Left renal cortex interstitium (tissue), 4 donors: Measurements from ENCODE around the gene CHKB. TPM values are rescaled to one million over a fixed set of nuclear protein-coding genes. Genes with fewer than 3 reads are reported as not detected.
"Not testable (repeated sequence)": the region's sequence is repeated elsewhere in the genome, so short reads cannot be mapped to it uniquely, and the experiment has no call there.

Source experiments
- DNase-seq, 4 donors: peaks; one replicate each; pipeline ENCODE4 v3.0.0-alpha.2; 2013; ENCODE audit warnings: low read depth in 4 of 4, low spot score in 2 of 4, missing footprints in 1 of 4
- polyA plus RNA-seq, 4 donors: library from polyadenylated mRNA; unstranded; fragments of 120-200 nt; gene quantifications; one replicate each; pipeline ENCODE4 v1.2.1, GENCODE V29; 2013; ENCODE audit not compliant: insufficient read length in 4 of 4

Gene CHKB
- polyA plus RNA-seq, 4 donors, result 66.8 to 105 (median 86.1) TPM

DNA sequence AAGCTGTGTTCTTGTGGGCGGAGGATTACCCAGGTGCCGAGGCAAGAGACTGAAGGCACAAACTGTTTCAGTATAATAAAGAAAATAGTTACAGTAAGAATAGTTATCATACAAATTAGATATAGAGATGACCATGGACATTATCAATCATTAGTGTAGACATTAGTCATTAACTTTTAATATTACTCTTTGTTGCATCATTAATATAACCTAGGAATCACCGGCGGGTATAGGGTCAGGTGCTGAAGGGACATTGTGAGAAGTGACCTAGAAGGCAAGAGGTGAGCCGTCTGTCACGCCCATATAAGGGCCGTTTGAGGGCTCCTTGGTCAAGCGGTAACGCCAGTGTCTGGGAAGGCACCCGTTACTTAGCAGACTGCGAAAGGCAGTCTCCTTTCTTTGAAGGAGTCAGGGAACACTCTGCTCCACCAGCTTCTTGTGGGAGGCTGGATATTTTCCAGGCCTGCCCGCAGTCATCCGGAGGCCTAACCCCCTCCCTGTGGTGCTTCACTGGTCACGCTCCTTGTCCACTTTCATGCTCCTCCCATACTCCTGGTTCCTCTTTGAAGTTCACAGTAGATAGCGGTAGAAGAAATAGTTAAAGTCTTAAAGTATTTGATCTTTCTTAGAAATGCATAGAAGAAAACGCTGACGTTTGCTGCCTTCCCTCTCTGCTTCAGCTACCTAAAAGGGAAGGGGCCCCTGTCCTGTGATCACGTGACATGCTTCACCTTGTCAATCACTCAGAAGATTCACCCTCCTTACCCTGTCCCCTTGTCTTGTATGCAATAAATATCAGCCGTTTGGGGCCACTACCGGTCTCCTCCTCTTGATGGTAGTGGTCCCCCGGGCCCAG lies 48.6 kb downstream of the CHKB start:
- not testable (repeated sequence) for DNase-seq

DNA sequence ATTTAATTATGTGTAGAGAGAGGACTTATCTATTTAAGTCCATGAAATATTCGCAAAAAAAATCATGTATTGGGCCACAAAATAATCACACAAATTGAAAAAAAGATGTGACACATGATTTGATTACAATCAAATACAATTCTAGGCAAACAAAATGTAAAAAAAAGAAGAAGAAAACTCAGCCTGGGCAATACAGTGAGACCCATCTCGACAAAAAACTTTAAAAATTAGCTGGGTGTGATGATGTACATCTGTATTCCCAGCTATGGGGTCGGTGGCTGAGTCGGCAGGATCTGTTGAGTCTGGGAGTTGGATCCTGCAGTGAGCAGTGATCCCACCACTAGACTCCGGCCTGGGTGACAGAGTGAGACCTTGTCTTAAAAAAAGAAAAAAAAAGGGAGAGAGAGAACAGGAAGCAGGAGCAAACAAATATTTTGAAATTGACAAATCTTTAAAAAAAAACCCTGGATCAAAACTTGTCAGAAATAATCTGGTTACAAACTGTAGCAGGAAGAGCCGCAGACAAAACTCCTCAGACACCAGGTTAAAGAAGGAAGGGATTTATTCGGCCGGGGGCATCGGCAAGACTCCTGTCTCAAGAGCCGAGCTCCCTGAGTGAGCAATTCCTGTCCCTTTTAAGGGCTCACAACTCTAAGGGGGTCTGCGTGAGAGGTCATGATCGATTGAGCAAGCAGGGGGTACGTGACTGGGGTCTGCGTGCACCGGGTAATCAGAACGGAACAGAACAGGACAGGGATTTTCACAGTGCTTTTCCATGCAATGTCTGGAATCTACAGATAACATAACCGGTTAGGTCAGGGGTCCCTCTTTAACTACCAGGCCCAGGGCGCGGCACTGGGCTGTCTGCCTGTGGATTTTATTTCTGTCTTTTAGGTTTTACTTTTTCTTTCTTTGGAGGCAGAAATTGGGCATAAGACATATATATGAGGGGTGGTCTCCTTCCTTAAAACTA lies 49.5 kb downstream of the CHKB start:
- no peak for DNase-seq

DNA sequence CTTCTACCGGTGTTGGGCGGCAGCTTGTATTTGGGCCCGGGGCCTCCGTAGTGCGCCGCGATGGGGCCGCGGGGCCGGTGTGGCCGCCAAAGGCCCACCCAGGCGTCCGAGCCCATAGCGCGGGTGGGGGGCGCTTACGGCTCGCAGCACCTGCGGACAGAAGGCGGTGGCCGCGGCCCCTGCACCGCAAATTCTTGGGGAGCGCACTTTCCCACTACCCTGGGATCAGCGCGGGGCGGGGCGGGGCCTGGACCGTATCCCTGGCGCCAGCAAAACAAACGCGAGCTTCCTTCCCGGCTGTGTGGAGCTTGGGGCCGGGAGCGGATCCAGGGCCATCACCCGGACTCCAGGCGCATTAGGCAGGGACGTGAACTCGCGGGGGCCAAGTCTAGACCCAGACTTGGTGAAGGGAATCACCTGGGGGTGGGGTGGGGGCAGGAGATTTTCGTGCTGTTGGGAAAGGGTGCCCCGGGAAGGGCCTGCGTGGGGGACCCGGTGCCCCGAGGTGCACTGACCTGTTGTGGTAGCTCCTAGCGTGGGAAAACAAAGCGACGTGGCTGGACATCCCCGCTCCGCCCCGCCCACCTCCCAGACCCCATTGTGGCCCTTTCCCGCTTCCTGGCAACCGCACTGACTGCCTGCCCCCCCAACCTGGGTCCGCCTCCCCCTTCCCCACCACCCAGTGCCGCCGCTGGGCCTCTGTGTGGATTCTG lies 50.5 kb downstream of the CHKB start:
- DNase-seq, result no peak

DNA sequence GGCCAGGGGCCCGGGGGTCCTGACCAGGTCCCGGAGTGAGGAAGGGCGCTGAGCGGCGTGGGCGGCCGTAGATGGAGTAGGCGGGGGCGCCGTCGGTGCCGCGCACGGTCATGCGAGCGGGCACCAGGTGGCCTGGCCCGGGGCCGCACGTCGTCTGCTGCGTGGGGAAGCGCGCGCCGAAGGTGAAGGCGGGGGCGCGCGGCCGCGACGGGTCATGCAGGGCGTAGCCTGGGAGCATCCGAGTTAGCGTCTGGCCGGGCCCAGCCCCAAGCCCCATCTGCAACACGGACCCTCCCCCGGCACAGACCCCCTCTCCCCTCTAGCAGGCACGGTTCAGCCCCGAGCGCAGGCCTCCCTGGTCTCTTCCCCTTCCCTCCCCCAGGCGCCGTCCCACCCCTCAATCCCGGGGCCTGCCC lies 51.1 kb downstream of the CHKB start:
- DNase-seq, result no peak

DNA sequence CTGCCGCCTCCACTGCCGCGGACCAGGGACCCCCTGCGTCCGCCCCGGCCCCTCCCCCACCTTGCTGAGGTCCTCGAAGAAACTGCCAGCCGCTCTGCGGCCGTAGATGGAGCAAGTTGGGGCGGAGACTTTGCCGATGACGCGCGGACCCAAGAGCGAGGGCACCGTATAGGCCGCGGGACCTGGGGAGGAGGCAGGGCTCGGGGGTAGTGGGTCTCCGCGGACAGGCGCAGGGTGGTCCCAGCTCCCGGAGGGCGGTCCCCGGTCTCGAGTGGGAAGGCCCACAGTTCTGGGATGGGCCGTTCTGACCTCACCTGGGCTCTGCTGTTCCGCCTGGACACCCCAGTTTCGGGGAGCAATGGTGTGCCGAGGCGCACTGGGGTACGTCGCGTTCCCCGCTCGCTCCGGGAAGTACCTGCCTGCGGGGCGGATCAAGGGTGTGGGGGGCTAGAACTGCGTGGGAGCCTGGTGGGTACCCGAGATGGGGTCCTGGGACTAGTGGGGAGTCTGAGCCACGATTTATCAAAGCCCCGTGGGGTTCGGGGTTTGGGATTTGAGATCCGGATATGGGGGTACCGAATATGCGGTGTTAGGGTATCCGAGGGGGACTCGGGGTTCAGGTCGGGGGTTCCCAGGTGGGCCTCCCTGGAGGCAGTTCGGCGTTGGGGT lies 51.6 kb downstream of the CHKB start:
- DNase-seq, result no peak

DNA sequence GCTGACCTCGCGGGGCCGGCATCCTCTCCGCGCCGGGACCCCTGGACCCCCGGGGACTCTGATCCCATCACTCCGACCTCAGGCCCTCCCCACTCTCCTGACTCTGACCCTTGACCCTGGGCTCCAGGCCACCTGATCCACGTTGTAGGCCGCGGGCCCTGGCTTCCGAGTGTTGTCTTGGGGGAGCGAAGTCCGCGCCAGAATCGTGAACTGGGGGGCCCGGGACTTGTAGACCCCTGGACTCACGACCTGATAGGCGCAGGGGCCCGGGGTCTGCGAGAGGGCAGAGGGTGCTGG lies 52.1 kb downstream of the CHKB start:
- DNase-seq, result no peak

DNA sequence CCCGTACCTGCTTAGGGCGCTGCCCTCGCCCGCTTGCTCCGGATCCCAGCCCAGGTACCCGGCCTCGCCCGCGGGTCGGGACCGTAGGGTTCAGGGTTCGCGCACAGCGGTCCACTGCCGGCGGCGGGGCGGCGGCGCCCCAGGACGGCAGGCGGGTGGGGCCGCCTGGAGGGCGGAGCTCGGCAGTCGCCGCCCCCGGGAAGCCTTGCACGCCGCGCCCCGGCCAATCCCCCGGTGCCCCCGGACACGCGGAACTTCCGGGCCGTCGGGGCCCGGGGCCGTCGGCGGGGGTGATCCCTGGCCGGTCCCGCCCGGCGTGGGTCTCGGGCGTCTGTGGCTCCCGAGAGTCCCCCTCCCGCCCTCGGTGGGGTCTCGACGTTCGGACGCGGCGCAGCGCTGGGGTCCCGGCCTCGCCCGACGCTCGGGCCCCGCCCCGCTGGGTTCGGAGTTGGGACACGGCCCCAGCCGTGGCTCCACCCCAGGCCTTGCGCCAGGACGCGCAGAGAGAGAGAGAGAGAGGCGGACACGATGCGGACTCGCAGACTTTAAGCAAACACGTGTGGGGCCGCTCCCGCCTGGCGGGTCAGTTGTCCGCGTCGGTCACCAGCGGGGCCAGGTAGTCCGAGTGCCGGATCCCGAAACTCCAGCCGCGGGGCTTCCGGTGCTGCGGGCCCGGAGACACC lies 52.6 kb downstream of the CHKB start, which contains the start of gene TYMP:
TSS of gene TYMP (minus strand) at position 116 of the 683 bp plus-strand sequence. CDS start 303 bp downstream, outside the sequence.
- no peak for DNase-seq

DNA sequence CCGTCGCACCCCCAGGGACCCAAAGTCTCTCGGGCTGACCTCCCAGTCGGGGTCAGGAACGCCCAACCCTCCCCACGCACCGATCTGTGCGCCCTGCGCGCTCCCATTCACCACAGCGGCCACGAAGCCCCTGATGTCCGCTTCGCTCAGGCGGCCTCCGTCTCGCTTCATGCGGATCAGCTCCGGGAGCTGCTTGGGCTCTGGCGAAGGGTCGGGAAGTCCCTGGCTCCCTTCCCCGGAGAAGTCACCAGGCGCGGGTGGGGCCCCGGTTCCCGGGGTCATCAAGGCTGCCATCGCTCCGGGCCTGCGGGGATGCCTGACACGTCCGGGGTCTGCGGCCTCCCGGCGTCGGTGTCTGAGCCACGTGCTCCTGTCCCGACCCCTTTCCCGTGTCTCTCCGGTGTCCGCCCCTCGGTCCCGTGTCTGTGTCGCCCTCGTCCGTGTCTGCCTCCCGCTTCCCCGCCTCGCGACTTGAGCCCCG lies 53.2 kb downstream of the CHKB start:
- DNase-seq, result no peak

Other genes with a start within 250 kb of the CHKB start
- 10 to 100 TPM; 33.0 to 61.1 (median 46.3) TPM for gene PPP6R2, start 239.5 kb downstream of the CHKB start, polyA plus RNA-seq
- 10 to 100 TPM; 25.4 to 55.3 (median 43.4) TPM for gene SBF1, start 107.8 kb downstream of the CHKB start, polyA plus RNA-seq
- gene ADM2, start 101.3 kb downstream of the CHKB start, polyA plus RNA-seq, result 1 to 10 TPM; 3.8 to 8.6 (median 5.5) TPM
- 10 to 100 TPM in 3 of 4 donors, 1 to 10 TPM in 1; 3.6 to 18.2 (median 13.4) TPM for gene MIOX, start 96.0 kb downstream of the CHKB start, polyA plus RNA-seq
- 10 to 100 TPM; 30.3 to 73.2 (median 55.4) TPM for gene LMF2, start 75.1 kb downstream of the CHKB start, polyA plus RNA-seq
- 10 to 100 TPM; 35.8 to 57.9 (median 53.3) TPM for gene NCAPH2, start 74.6 kb downstream of the CHKB start, polyA plus RNA-seq
- 1 to 10 TPM in 2 of 4 donors, under 1 TPM in 1, not detected in 1; 0.57 to 5.1 (median 2.4) TPM for gene SCO2, start 57.3 kb downstream of the CHKB start, polyA plus RNA-seq
- gene TYMP, start 52.8 kb downstream of the CHKB start, polyA plus RNA-seq, result 1 to 10 TPM; 1.1 to 3.0 (median 2.4) TPM
- gene KLHDC7B, start 37.0 kb downstream of the CHKB start, polyA plus RNA-seq, result under 1 TPM; 0.07 to 0.39 (median 0.15) TPM
- under 1 TPM in 1 of 4 donors, not detected in 3; 0.43 TPM for gene SYCE3, start 19.9 kb downstream of the CHKB start, polyA plus RNA-seq
- 10 to 100 TPM in 3 of 4 donors, 1 to 10 TPM in 1; 9.8 to 18.5 (median 10.9) TPM for gene CPT1B, start 4.4 kb downstream of the CHKB start, polyA plus RNA-seq
- under 1 TPM; 0.76 to 0.87 (median 0.79) TPM for gene MAPK8IP2, start 17.9 kb upstream of the CHKB start, polyA plus RNA-seq
- gene ARSA, start 45.3 kb upstream of the CHKB start, polyA plus RNA-seq, result 10 to 100 TPM; 10.4 to 28.9 (median 19.5) TPM
- 10 to 100 TPM; 11.9 to 26.9 (median 19.6) TPM for gene SHANK3, start 90.0 kb upstream of the CHKB start, polyA plus RNA-seq
- under 1 TPM; 0.32 to 0.60 (median 0.52) TPM for gene ACR, start 155.4 kb upstream of the CHKB start, polyA plus RNA-seq
- gene RABL2B, start 200.8 kb upstream of the CHKB start, polyA plus RNA-seq, result 10 to 100 TPM; 37.8 to 93.9 (median 64.9) TPM